Fibroblast of skin of back (primary cell): Measurements from ENCODE around the gene APBB1.

Experiments
- DNase-seq: peaks from one replicate; pipeline ENCODE4 v3.0.0-alpha.2; 2013

APBB1 gene

GRCh38 chr11:6350486-6350885 is 68.4 kb downstream of the APBB1 start:
- DNase-seq, result no peak

- no peak for DNase-seq
Observed at GRCh38 chr11:6350043-6350442, 68.9 kb downstream of the APBB1 start.

- no peak for DNase-seq
Observed at GRCh38 chr11:6345366-6345765, 73.5 kb downstream of the APBB1 start.
